ENCODE data around the gene DOCK1.
A peak's percentile ranks its signal among the peaks of the same experiment; 100 is the strongest.

DOCK1 gene

GRCh38 chr10:127242914-127243313, 337.7 kb downstream of the DOCK1 start:
- no peak for DNase-seq

DNA sequence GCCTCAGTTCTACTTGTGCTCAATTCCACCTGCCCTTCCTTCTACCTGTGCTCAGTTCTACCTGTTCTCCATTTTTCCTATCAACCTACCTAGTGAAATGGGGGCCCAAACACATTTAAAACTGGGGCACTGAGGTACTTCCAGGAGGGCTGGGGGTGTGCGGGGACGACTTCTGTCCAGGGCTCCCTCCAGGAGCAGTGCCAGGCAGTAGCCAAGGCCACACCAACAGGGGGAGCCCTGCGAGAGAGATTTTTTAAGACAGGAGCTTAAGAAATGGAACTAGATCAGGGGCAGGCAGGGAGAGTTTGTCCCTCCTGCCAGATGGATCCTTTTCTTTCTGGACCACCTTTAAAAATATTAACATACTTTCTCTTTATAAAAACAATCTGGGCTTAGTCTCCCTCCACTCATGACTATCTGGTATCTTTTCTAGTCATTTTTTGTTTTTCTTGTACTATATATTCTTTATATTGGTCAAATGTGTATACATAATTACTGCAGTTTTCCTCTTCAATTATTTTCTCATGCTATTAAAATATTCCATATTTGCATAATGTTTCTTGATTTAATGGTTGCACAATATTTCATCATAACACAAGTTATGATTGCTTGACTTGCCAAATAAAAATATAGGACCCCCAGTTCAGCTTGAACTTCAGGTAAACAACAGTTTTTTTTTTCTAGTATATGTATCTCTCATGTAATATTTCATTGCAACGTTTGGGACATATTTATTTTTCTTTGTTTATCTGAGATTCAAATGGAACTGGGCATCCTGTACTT, 338.5 kb downstream of the DOCK1 start:
- no peak for DNase-seq

DNA sequence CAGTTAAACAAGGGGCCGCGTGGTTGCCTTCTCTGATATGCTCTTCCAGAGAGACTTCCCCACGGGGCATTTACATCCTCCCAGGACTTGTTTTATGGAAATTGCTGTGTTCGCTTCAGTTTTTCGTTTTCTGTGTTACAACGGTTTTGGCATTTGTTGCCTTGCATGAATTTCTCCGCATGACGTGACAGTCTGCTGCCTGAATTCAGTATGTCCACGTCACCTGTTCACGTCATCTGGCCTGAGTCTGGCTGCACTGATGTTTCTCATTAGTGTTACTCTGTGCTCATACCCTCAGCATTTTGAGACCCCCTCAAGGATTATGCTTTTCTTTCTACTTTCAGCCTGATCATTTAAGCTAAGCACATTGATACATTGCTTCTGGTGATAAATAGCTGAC, 340.2 kb downstream of the DOCK1 start:
- DNase-seq, result no peak

DNA sequence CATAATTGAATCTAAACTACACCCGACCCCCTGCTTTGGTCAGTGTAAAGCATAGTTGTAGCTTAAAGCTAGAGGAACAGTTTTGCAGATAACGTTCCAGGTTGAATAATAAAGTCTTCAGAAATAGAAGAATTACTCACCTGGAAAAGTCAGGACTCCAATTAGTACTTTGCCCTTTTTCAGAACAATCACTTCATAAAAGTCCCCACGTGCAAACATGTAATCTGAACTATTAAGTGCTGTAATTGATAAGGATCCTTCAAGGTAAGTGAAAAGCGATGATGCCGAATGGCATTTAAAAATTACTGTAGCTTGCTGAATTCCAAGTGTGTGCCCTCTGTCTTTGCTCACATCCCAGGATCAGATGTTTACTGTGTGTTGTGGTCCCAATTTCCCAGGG, 344.8 kb downstream of the DOCK1 start:
- no peak for DNase-seq

DNA sequence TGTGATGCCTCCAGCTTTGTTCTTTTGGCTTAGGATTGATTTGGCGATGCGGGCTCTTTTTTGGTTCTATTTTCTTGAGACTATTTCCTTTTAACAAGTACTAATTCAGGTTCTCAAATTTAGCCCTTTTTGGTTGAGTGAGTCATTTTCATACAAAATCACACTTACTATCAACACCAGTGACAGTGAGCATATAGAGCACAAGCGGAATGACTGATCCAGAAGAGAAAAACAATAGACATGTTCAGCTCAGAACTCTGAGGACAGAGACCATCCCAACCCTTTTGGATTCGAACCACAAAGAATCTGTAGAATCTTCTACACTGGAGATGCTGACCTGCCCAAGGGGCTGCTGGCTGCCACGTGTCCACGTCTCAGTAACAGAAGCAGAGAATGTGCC, 347.6 kb downstream of the DOCK1 start:
- no peak for DNase-seq

DNA sequence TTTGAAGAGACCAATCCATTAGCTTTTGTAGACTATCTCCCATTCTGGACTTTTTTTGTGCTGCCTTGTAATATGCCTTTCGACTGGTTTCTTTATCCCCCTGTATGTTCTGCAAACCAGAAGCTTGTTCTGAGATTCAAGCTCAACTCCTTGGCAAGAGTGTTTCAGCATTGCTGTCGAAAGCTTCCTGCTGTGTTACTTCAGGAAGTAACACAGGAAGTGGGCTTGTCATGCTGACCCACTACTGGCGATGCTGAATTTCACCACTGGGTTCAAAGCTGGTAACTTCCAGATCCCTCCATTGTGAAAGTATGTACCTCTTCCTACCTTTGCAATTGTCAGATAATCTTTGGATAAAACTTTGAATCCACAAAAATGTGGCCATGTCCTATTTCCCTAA, 349.0 kb downstream of the DOCK1 start:
- DNase-seq, result no peak

- no peak for DNase-seq
Measured at GRCh38 chr10:127257395-127257794, 352.2 kb downstream of the DOCK1 start.

- DNase-seq, result no peak
Measured at GRCh38 chr10:127259347-127259746, 354.1 kb downstream of the DOCK1 start.

- no peak for DNase-seq
Measured at GRCh38 chr10:127262606-127263005, 357.4 kb downstream of the DOCK1 start.

DNA sequence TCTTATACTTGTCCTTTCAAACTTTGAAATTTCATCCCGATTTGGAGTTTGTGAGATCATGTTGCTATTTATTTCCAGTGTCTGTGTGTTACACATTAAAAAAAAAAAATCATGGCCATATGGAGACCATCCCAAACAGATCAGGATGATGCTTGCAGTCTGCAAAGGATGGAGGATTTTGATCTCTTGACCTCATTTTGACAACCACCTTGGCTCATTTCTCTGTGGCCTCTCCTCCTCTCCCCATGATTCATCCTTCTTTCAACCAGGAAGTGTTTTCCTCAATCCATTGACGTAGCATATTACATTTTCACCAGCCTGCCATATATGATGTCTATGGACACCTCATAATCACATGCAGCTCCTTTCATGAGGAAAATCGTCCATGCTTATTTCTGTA, 360.1 kb downstream of the DOCK1 start:
- no peak for DNase-seq

GRCh38 chr10:127266431-127266830, 361.2 kb downstream of the DOCK1 start:
- no peak for DNase-seq

DNA sequence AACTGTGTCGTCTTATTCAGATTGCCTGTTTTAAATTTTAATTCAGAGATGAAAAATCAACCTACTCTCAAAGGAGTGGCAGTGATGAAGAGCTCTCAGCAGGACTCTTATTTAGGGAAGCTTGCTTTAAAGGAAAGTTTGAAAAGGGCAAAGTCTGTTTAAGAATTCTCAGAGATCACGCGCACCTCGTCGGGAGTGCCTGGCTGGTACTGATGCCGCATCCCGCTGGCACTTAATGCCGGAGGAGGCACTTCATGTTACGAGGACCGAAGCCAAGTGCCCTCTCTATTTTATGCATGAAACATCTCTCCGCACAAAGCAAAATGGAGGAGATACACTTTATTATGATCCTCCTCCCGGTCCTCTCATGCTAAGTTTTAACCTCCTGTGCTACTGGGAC, 362.2 kb downstream of the DOCK1 start:
- no peak for DNase-seq

GRCh38 chr10:127272076-127272475, 366.8 kb downstream of the DOCK1 start:
- DNase-seq, result no peak

- DNase-seq, result no peak
Measured at GRCh38 chr10:127275272-127275671, 370.0 kb downstream of the DOCK1 start.

DNA sequence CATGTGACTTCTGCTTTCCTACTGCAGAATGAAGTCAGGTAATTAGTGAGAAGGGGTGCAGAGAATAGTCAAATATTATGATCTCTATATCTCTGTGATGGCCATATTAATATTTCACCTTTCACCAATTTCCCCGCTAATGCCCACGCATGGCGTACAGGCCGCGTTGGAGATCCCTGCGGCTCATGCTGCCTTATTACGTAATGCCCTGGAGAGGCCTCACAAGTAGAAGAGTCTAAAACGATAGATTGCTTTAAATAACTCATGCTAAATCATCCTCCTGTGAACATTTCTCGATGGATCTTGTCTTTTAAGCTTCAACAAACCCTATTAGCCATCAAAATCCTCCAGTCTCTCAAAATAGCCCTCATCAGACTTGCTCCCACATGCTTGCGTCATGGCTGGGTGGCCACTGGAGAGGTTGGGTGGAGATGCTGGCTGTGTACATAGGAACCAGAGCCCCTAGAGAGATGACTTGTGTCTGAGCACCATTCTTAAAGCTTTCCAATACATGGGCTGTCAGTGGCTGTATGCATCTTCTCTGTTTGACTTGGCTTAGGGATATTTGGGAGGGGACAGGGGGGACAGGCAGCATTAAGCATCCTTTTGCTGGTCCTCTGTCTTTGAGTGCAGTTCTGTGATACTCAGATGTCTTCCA, 370.7 kb downstream of the DOCK1 start:
- no peak for DNase-seq

DNA sequence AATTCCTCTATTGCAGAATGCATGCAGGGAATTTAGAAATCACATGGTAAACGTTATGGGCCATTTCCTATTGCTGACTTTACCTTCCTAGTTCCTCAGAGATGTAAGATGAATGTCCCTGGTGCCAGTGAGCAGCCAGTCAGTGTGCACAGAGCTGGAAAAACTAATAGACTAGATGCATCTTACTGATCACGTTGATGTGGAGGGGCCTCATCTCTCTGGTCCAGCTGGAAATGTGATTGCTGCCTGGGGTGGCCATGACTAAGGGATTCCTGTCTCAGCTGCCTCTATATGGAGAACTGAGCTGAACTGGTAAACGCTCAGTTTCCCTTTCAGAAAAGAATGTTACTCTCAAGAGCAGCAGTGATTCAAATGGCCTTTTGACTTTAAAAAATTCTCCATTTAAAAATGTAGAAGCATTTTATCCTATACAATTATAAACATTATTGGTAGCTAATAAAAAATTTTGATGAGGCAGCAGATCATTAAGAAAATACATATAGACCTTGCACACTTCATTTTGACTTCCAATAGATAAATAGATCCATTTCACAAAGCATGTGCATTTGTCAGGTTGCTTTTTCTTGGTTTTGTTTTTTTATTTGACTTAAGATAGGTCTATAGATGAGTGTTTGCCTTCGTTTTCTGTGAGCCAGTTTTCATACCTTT, 371.7 kb downstream of the DOCK1 start:
- DNase-seq, result no peak

DNA sequence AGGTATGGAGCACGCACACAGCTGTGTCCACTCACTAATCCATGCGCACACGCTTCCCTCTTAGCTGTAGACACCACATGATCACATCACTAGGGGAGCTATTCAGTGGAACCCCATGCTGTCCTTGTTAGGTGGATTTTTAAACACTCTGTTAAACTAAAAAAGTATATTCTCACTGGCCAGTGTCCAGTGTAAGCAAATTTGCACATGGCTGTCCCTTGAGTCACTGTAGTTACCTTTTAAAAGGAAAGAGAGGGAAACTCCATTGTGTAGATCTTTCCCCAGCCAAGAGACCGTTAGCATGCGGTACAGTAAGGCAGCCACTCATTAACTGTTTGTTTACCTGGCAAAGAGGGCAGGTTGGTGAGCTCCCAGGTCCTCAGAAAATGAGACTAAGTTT, 372.8 kb downstream of the DOCK1 start:
- DNase-seq, result no peak

DNA sequence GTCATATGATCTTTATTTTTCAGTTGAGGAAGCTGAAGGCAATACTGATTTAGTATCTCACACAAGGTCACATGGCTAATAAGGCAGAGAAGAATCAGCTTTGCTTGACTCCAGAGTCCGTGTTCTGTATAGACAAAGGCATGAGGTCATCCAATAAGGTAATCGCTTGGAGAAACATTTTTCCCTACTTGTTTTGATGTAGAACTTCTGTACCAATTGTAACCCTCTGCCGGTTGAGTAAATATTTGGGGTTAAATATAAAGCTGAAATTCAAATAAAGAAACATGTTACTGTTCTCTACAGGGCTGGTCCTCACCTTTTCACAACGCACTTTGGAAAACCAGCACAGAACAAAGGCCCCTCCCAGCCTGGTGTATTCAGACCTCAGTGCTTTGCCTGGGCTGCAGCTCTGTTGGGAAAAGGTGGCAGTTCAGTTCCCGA, 374.1 kb downstream of the DOCK1 start:
- peak; percentile 62 for DNase-seq

DNA sequence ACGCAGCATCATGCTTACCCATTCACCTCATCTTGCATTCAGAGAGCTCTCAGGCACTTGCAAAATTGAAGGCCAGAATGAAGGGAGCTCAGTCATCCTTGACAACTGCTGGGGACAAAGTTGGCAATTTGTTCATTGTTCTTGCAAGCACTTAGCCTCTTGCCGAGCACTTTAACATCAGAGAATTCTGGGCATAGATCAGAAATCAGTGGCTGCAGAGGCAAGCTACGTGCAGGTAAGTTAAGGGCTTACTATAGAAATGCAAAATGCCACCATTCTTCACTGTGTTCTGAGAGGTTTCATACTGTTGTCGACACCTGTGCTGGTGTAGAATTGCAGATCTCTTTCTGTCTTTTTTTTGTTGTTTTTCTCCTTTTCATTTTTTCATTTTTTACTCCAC, 375.2 kb downstream of the DOCK1 start:
- DNase-seq, result no peak

- no peak for DNase-seq
Measured at GRCh38 chr10:127283017-127283416, 377.8 kb downstream of the DOCK1 start.

- DNase-seq, result no peak
Measured at GRCh38 chr10:127283576-127283975, 378.3 kb downstream of the DOCK1 start.

DNA sequence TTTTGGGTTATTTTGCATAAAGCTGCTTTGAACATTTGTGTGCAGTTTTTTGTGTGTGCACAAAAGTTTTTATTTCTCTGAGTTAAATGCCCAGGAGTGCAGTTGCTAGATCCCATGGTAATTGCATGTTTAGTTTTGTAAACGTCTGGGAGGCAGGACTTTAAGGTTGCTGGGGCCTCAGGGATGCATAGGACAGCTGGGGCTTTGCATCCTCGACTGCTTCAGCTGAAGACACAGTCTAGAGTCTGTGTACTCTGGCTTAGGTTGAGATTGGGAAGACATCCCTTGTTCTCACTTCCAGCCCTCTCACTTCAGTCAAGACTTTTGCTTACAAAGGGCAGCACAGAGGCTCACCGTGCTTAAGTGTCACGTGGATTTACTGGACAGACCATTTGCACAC, 385.6 kb downstream of the DOCK1 start:
- DNase-seq, result no peak

DNA sequence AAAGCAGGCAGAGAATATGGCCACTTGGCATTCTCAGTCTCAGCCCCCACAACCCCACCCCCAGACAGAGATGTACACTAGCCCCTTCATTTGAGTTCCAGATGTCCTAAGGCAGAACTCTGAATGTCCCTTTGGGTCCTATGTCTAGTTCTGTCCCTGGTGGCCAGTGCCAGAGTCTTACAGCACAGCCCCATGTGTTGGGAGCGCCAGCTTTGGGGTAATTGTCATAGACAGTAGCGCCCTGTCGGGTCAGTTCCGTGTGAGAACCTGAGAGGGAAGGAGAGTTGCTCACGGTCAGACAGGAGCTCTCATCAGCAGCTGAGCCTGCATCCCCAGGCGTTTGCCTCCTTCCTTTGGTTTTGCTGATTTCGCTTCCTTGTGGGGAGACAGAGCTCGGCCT, 386.1 kb downstream of the DOCK1 start:
- DNase-seq, result no peak

- no peak for DNase-seq
Measured at GRCh38 chr10:127292888-127293287, 387.7 kb downstream of the DOCK1 start.
